Stimulated activated CD4-positive, alpha-beta T cell treated with anti-CD3 and anti-CD28 coated beads, Interleukin-4, amount 100 ng/mL, for 4 hours (primary cell): ENCODE results near the gene ACTR1A.
"Not testable (repeated sequence)": the region's sequence is repeated elsewhere in the genome, so short reads cannot be mapped to it uniquely, and the experiment has no call there.

Experiments used
- DNase-seq, 2 experiments: peaks; one replicate each; pipeline ENCODE4 v3.0.0-alpha.2; 2020

Gene ACTR1A

DNA sequence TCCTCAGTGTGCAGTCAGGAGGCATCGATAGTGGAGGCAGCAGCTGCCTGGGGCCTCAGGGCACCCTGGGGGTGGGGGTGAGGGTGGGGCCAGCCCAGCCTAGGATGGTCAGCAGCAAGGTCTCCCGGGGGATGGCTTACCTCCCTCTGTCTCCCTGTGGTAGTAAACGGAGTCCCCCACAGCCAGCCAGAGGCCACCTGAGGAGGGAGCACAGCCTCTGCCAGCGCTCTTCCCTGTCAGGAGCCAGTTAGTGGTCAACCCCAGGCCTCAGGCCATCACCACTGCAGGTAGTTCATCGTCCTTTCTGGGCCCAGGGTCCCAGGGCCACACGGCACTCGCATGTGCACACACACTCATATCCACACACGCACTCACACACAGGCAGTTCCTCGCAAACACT, 22.1 kb downstream of the ACTR1A start:
- DNase-seq = no peak

DNA sequence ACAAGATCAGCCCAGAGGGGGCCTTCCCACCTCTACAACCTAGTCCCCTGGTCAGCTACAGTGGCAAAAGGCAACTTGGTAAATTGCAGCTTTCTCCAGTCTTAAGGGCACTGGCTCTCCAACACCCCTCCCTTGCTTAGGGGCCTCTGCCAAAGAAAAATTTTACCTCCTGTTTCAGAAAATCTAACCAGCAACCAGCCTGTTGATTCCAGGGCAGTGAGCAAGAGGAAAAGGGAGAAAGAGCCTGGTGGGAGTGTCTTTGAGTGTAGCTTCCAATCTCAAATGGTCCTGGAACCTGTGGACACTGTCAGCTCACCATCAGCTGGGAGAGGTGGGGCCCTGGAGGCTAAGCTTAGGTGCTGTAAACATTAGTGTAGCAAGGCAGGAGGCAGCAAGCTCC, 22.9 kb downstream of the ACTR1A start:
- DNase-seq = no peak

GRCh38 chr10:102476466-102477141, 25.9 kb downstream of the ACTR1A start:
- peak in 1 of 2 experiments; percentile 19 for DNase-seq

DNA sequence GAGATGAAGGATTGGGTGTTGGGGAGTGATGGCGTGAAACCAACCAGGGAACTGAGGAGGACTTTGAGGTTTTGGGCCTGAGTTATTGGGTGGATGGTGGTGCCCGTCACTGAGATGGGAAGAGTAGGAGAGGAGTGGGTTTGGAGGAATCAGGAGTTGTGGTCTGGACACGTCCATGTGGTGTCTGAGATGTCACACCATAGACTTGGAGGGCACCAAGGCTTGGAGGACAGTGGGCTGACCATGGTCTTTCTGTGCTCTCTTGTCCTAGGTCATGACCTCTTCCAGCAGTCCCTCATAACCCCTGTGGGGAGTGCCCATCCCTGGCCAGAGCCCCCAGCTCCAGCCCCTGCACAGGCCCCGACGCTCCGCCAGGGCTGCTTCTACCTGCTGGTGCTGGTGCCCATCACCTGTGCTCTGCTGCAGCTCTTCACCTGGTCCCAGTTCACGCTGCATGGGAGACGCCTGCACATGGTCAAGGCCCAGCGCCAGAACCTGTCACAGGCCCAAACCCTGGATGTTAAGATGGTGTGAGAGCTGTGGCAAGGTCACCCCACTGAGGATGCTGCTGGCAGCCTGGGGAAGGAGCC, 27.0 kb downstream of the ACTR1A start:
- no peak for DNase-seq

- DNase-seq = no peak
These were observed 28.8 kb downstream of the ACTR1A start for GRCh38 chr10:102473445-102474331.

DNA sequence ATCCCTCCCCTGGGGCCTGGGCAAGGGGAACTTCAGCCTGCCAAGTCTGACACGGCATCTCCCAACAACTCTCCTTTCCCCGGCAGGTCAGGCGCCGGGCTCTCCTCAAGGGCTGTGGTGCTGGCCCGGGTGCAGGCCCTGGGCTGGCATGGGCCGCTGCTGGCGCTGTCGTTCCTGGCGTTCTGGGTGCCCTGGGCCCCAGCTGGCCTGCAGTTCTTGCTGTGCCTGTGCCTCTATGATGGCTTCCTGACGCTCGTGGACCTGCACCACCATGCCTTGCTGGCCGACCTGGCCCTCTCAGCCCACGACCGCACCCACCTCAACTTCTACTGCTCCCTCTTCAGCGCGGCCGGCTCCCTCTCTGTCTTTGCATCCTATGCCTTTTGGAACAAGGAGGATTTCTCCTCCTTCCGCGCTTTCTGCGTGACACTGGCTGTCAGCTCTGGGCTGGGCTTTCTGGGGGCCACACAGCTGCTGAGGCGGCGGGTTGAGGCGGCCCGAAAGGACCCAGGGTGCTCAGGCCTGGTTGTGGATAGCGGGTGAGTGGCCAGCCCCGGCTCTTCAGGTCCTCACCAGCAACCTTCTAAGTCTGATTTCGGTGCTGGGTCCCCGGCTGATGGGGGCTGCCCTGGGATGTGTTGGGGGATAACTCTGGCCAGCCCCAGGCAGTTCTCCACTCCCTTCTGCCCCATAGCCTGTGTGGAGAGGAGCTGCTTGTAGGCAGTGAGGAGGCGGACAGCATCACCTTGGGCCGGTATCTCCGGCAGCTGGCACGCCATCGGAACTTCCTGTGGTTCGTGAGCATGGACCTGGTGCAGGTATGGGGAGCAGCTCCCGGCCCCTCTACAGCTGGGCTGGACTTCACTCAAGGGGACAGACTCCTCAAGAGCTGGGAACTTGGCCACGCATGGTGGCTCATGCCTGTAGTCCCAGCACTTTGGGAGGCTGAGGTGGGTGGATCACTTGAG, 31.6 kb downstream of the ACTR1A start:
- no peak for DNase-seq

DNA sequence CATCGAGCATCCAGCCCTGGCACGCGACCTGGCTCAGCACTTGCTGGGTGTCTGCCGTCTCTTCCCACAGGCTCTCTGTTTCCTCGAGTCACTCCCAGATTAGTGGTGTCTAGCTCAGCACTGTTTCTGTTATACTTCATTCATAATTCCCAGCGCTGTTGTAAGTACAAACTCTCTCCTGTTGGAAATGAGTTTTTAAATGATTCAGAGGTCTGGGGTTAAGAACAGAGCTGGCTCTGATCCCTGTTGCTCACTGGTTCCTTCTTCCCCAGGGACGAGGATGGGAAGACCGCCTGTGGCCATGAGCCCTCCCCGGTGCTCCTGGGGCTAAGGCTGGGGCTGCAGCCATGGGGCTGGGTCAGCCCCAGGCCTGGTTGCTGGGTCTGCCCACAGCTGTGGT, 33.8 kb downstream of the ACTR1A start:
- DNase-seq = no peak

- no peak for DNase-seq
These were observed 34.5 kb downstream of the ACTR1A start for GRCh38 chr10:102467971-102468438.

DNA sequence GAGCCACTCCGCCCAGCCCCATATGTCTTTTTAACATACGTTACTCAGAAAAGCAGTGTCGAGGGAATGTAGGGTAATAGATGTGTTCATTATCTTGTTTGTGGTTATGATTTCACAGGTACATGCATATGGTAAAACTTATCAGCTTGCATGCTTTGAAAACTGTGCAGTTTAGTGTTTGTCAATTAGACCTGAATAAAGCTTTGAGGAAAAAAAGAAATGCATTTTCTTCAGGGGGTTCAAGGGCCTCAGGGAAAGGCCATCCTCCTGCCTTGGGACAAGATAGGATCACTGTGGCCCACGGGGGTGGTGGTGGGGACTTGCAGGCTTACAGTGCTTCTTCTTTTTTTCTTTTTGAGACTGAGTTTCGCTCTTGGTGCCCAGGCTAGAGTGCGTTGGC, 35.2 kb downstream of the ACTR1A start:
- no peak for DNase-seq

GRCh38 chr10:102465466-102465865, 37.0 kb downstream of the ACTR1A start:
- DNase-seq = no peak

DNA sequence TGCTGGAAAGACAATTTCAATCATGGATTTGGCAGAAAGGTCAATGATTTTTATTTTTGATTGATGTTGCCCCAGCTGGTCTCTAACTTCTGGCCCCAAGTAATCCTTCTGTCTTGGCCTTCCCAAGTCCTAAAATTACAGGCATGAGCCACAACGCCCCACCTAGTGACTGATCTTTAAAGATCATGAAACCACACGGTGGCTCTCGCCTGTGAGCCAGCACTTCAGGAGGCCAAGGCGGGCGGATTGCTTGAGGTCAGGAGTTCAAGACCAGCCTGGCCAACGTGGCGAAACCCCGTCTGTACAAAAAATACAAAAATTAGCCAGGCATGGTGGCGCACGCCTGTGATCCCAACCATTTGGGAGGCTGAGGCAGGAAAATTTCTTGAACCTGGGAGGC, 38.5 kb downstream of the ACTR1A start:
- DNase-seq = no peak

DNA sequence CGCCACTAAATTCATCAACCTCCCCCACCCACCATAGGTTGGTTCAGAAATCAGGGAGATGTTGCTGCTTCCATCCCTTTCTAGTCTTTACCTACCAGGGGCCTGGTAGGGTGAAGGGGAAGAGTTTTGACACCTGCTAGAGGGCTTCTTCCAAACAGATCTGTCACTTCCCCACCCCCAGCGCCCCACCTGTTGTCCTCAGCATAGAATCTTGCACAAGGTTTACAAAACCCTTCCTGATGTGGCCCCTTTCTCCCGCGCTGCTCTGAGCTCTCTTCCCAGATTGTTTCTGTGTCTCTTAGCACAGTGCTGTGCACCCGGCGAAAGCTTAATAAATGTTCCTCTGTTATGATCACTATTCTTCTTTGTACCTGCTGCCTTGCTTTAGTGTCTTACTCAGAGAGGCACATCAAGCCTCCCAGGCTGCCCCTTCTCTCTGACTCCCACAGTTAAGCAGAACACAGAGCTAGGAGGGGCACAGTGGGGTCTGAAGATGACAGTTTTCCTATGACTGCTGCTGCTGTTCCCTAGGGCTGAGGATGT, 39.9 kb downstream of the ACTR1A start:
- DNase-seq = no peak

- DNase-seq = peak; percentile 92 to 96
These were observed 41.1 kb downstream of the ACTR1A start for GRCh38 chr10:102461187-102462054.

DNA sequence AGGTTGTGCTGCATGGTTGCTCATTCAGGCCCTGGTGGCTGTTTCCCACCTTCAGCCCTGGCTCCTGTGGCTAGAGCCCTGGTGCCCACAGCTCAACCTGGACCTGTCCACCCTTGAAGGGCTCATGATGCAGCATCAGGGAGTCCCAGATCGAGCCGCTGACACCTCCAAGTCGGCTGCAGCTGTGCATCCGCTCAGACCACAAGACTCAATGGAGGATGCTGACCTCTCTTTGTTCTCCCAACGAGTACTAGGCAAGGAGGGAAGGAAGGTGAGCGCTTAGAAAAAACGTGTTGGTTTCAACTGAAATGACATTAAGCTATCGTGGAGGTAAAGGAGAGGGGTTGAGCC, 41.7 kb downstream of the ACTR1A start:
- DNase-seq = no peak

DNA sequence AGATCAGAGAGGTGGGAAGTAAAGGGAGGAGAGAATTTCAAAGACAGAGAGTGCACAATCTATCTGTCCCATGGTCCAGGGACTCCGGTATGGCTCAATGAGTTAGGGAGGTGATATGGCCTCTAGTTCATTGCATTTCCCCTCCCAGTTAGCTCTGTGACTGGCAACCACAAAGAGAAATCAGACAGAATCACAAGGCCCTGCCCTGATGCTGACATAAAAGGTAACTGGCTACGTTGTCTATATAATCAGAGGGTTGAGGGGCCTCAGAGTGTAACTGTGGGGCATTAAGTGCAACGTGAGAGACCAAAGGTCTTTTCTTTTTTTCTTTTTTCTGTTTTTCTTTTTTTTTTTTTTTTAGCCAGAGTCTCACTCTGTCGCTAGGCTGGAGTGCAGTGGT, 43.9 kb downstream of the ACTR1A start:
- no peak for DNase-seq

DNA sequence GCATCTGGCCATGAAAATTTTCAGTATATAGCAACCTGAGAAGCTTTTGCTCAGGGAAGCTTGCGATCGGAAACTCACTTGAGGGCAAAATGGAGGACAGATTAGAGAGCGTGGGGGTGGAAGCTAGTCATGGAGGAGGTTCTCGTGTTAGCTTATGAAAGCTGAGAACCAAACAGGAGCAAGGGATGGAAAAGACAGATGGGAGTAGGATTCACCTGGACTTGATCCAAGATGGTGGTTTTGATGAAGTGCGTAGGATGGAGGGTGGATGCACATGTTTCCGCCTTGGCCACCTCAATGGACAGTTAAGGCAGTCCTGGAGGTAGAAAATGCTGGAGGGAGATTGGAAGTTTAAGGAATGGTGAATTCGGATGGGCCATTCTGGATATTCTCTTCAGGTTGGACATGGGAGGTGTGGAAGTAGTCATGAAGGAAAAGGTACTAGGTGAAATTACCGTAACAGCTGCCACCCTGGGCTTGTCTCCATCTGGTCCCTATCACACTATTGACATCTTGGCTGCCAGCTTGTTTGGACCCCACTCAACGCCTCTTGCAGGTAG, 44.8 kb downstream of the ACTR1A start:
- DNase-seq = no peak

DNA sequence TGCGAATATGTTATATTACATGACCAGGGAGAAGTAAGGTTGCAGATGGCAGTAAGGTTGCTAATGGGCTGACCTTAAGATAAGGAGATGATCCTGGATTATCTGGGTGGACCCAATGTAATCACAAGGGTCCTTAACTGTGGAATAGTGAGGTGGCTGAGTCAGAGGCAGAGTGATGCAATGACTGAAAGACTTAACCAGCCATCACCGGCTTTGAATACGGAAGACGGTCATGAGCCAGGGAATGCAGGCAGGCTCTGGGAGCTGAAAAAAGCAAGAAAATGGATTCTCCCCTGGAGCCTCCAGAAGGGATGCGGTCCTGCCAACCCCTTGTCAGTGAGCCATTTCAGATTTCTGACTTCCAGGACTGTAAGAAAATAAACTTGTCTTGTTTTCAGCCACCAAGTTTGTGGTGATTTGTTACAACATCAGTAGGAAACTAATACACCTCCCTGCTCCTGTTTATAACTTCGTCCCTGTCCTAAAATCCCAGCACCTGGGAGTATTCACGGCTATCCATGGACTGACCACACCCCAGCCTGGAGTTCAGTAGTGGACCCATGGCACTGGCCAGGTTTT, 46.5 kb downstream of the ACTR1A start:
- no peak for DNase-seq

DNA sequence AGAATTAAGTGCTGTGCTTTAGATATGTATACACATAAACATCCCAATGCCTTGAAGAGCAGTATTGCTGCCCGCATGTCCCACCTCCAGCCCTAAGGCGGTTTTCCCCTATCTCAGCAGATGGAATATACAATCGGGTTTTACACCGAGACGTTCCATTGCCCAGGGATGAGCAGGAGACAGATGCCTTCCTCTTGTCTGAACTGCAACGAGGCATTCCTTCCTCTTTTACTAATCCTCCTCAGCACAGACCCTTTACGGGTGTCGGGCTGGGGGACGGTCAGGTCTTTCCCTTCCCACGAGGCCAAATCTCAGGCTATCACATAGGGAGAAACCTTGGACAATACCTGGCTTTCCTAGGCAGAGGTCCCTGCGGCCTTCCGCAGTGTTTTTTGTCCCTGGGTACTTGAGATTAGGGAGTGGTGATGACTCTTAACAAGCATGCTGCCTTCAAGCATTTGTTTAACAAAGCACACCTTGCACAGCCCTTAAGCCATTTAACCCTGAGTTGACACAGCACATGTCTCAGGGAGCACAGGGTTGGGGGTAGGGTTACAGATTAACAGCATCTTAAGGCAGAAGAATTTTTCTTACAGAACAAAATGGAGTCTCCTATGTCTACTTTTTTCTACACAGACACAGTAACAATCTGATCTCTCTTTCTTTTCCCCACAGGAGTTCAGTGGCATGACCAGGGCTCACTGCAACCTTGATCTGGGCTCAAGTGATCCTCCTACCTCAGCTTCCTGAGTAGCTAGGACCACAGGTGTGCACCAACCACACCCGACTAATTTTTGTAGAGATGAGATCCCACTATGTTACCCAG, 47.6 kb downstream of the ACTR1A start:
- DNase-seq = not testable (repeated sequence)

DNA sequence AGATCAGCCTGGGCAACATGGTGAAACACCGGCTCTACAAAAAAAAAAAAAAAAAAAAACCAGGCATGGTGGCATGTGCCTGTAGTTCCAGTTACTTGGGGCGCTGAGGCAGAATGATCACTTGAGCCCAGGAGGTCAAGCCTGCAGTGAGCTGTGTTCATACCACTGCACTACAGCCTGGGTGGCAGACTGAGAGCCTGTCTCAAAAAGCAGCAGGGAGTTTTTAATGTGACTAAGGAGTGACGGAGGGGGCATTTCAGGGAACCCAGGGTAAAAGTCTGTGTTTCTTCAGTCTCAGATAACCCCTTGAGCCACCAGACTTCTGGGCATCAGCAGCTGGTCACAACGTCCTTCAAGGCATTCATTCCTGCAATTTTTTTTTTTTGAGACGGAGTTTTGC, 49.0 kb downstream of the ACTR1A start:
- DNase-seq = no peak
